Tibial nerve (tissue), 4 donors: Measurements from ENCODE around the gene KCP. TPM values are rescaled to one million over a fixed set of nuclear protein-coding genes. Genes with fewer than 3 reads are reported as not detected.

Source experiments
- DNase-seq, 2 donors: peaks; one replicate each; pipeline ENCODE4 v3.0.0-alpha.2; 2019; ENCODE audit warnings: low spot score in 2 of 2
- H3K27ac ChIP-seq, 4 donors: fragments of 200-600 bp; sonication (generic) in 3 of 4; one replicate each; pipeline ENCODE4 v1.5.1; 2017 to 2019; ENCODE audit warnings: mild to moderate bottlenecking in 1 of 4
- H3K27me3 ChIP-seq, 2 donors: fragments of 200-600 bp; sonication (generic) in 1 of 2; one replicate each; pipeline versions ENCODE4 v1.5.1 to v1.6.0; 2017 to 2019
- H3K36me3 ChIP-seq, 3 donors: fragments of 200-600 bp; sonication (generic); one replicate each; pipeline ENCODE4 v1.5.1; 2018 to 2019
- H3K4me1 ChIP-seq, 4 donors: fragments of 200-600 bp; sonication (generic) in 3 of 4; one replicate each; pipeline ENCODE4 v1.5.1; 2017 to 2019
- H3K4me3 ChIP-seq, 4 donors: fragments of 200-600 bp; sonication (generic) in 3 of 4; one replicate each; pipeline ENCODE4 v1.5.1; 2017 to 2019; ENCODE audit warnings: mild to moderate bottlenecking in 1 of 4, moderate library complexity in 1 of 4
- H3K9me3 ChIP-seq, 4 donors: fragments of 200-600 bp; sonication (generic) in 3 of 4; one replicate each; pipeline ENCODE4 v1.5.1; 2017 to 2019
- EP300 ChIP-seq, 2 donors: sonication (generic); formaldehyde crosslinking; IDR thresholded peaks; one replicate each; pipeline ENCODE4 v1.6.1; 2017; ENCODE audit warnings: antibody characterized with exemption in 2 of 2, mild to moderate bottlenecking in 1 of 2
- POLR2A ChIP-seq, 2 donors: fragments of 450-650 bp; IDR thresholded peaks; one replicate each; pipeline ENCODE4 v1.6.1; 2017; ENCODE audit warnings: antibody characterized with exemption in 2 of 2, mild to moderate bottlenecking in 2 of 2, moderate library complexity in 2 of 2
- WGBS, 2 donors: methylation state at CpG; one replicate each; pipeline ENCODE4 v1.1.5; 2018; 5-methylcytosine and 5-hydroxymethylcytosine counted together
- total RNA-seq, 4 donors: library from RNA; depleted of rRNA; stranded (reverse); fragments of >200 nt; gene quantifications; one replicate each; pipeline ENCODE4 v1.1.0, GENCODE V29; 2016
- TF ChIP-seq, protein P1 (sequence below), 5 experiments: fragments of 200-600 bp in 3 of 5; fragments of 450-650 bp in 2 of 5; sonication (generic) in 3 of 5; IDR thresholded peaks; one replicate each; pipeline ENCODE4 v1.5.1; 2016 to 2019; ENCODE audit warnings: antibody characterized with exemption in 5 of 5, mild to moderate bottlenecking in 3 of 5, moderate library complexity in 2 of 5

KCP gene
- total RNA-seq, 4 donors from 2014 or later, result 0.21 to 0.90 (median 0.40) TPM

GRCh38 chr7:128935342-128935730 is 24.8 kb upstream of the KCP start:
- H3K4me1 ChIP-seq, result peaks cover 0 to 22% (median 10%) of the 10 kb centered on the region in 4 donors
- DNase-seq, result no peak
- peak overlapping the region in 1 of 4 donors; percentile 29 for H3K27ac ChIP-seq
- 45 to 58% methylated on average over 6 of the region's 6 CpGs for WGBS, 2 donors
- H3K9me3 ChIP-seq, result no peaks in the 10 kb centered on the region
- H3K27me3 ChIP-seq, result peaks cover 0 to 36% of the 10 kb centered on the region in 2 donors
- TF ChIP-seq POLR2A (IDR thresholded peaks at IDR 0.05), result no peak
- TF ChIP-seq, protein P1, sequence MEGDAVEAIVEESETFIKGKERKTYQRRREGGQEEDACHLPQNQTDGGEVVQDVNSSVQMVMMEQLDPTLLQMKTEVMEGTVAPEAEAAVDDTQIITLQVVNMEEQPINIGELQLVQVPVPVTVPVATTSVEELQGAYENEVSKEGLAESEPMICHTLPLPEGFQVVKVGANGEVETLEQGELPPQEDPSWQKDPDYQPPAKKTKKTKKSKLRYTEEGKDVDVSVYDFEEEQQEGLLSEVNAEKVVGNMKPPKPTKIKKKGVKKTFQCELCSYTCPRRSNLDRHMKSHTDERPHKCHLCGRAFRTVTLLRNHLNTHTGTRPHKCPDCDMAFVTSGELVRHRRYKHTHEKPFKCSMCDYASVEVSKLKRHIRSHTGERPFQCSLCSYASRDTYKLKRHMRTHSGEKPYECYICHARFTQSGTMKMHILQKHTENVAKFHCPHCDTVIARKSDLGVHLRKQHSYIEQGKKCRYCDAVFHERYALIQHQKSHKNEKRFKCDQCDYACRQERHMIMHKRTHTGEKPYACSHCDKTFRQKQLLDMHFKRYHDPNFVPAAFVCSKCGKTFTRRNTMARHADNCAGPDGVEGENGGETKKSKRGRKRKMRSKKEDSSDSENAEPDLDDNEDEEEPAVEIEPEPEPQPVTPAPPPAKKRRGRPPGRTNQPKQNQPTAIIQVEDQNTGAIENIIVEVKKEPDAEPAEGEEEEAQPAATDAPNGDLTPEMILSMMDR (IDR thresholded peaks at IDR 0.05), result no peak
- no peak for TF ChIP-seq EP300 (IDR thresholded peaks at IDR 0.05)
- H3K4me3 ChIP-seq, result no peak overlapping the region
- H3K36me3 ChIP-seq, result no peaks in the 10 kb centered on the region

GRCh38 chr7:128934361-128935341 is 24.1 kb upstream of the KCP start:
- peaks cover 0 to 22% (median 10%) of the 10 kb centered on the region in 4 donors for H3K4me1 ChIP-seq
- H3K4me3 ChIP-seq, result no peak overlapping the region
- H3K27ac ChIP-seq, result peak overlapping the region in 3 of 4 donors; percentile 6 to 34 (median 29)
- TF ChIP-seq EP300 (IDR thresholded peaks at IDR 0.05) (no peak), POLR2A (IDR thresholded peaks at IDR 0.05) (no peak)
- TF ChIP-seq, protein P1 (IDR thresholded peaks at IDR 0.05), result no peak
- H3K9me3 ChIP-seq, result no peaks in the 10 kb centered on the region
- H3K27me3 ChIP-seq, result peaks cover 0 to 31% of the 10 kb centered on the region in 2 donors
- WGBS, 2 donors, result 66 to 67% methylated on average over 14 of the region's 14 CpGs
- H3K36me3 ChIP-seq, result no peaks in the 10 kb centered on the region
- DNase-seq, result no peak

DNA sequence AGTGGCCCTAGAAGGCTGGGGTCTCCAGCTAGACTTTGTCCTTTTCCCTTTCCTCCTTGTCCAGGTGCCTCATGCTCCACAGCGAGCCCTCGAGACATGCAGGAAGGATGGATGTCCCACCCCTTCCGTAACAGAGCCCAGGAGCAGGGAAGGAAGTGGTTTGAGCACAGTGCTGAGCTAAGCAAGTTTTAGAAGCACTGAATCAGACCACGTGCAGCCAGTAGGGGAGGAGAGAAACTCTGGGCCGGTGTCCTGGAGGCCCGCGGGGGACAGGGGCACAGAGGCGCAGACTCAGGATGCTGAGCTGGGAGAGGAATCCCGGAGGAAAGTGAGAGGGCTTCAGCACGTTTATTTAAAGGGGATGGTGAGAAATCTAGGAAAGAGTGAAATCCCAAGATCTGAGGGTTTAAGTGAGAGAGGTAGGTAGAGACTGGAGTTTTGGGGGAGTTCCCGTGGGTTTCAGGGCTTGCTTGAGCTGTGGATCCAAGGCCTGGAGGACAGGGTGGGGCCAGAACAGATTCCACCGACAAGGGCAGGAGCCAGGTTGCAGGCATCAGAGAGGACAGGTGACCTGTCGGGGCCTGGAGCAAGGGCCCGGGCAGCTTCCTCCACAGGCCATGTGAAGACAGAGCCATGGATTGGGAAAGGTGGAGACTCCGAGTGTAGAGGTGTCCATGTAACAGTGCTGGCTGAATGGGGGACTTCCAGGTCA is 22.8 kb upstream of the KCP start:
- H3K27ac ChIP-seq, result no peak overlapping the region
- DNase-seq, result peak in 1 of 2 donors; percentile 39
- peaks cover 0 to 19% of the 10 kb centered on the region in 2 donors for H3K27me3 ChIP-seq
- no peak overlapping the region for H3K4me3 ChIP-seq
- TF ChIP-seq EP300 (IDR thresholded peaks at IDR 0.05), result peak in 1 of 2 donors; percentile 64
- TF ChIP-seq POLR2A (IDR thresholded peaks at IDR 0.05), result peak in 1 of 2 donors; percentile 18
- TF ChIP-seq, protein P1 (IDR thresholded peaks at IDR 0.05), result no peak
- peaks cover 0 to 10% (median 4%) of the 10 kb centered on the region in 4 donors for H3K4me1 ChIP-seq
- no peaks in the 10 kb centered on the region for H3K9me3 ChIP-seq
- 50% methylated on average over 13 to 15 of the region's 15 CpGs for WGBS, 2 donors
- H3K36me3 ChIP-seq, result no peaks in the 10 kb centered on the region

- DNase-seq, result no peak
- Histone ChIP-seq H3K9me3 (no peaks in the 10 kb centered on the region), H3K27me3 (peaks cover 0 to 17% of the 10 kb centered on the region in 2 donors), H3K4me3 (no peak overlapping the region), H3K4me1 (peaks cover 0 to 5% (median 2%) of the 10 kb centered on the region in 4 donors), H3K27ac (no peak overlapping the region), H3K36me3 (no peaks in the 10 kb centered on the region)
- TF ChIP-seq EP300 (IDR thresholded peaks at IDR 0.05), result no peak
- no peak for TF ChIP-seq POLR2A (IDR thresholded peaks at IDR 0.05)
- TF ChIP-seq, protein P1 (IDR thresholded peaks at IDR 0.05), result no peak
- WGBS, 2 donors, result 60 to 71% methylated on average over 3 to 4 of the region's 4 CpGs
Measured at GRCh38 chr7:128932862-128933179, 22.3 kb upstream of the KCP start.
